HEK293T (cell line): ENCODE results near the gene RYR3.

Experiments used
- ARNT ChIP-seq: fragments of 450-650 bp; IDR thresholded peaks from 2 replicates; pipeline ENCODE4 v1.6.1; 2017; ENCODE audit warnings: mild to moderate bottlenecking
- BHLHE40 ChIP-seq: fragments of 450-650 bp; IDR thresholded peaks from 2 replicates; pipeline ENCODE4 v1.6.1; 2016; ENCODE audit warnings: mild to moderate bottlenecking, moderate library complexity, borderline replicate concordance
- ELF4 ChIP-seq: fragments of 450-650 bp; IDR thresholded peaks from 2 replicates; pipeline ENCODE4 v1.6.1; 2017; ENCODE audit warnings: antibody characterized with exemption
- FOXA1 ChIP-seq: fragments of 450-650 bp; IDR thresholded peaks from 2 replicates; pipeline ENCODE4 v1.6.1; 2016; ENCODE audit warnings: mild to moderate bottlenecking
- FOXK2 ChIP-seq: fragments of 450-650 bp; IDR thresholded peaks from 2 replicates; pipeline ENCODE4 v1.6.1; 2016; ENCODE audit warnings: mild to moderate bottlenecking
- FOXM1 ChIP-seq: fragments of 450-650 bp; IDR thresholded peaks from 2 replicates; pipeline ENCODE4 v1.6.1; 2017; ENCODE audit warnings: mild to moderate bottlenecking, borderline replicate concordance
- L3MBTL2 ChIP-seq: fragments of 450-650 bp; conservative IDR thresholded peaks from 2 replicates; pipeline ENCODE4 v1.6.1; 2016; ENCODE audit warnings: mild to moderate bottlenecking
- LEF1 ChIP-seq: fragments of 450-650 bp; IDR thresholded peaks from 2 replicates; pipeline ENCODE4 v1.6.1; 2017; ENCODE audit warnings: mild to moderate bottlenecking, borderline replicate concordance
- SP1 ChIP-seq: fragments of 450-650 bp; IDR thresholded peaks from 2 replicates; pipeline ENCODE4 v1.6.1; 2017
- SUZ12 ChIP-seq: fragments of 450-650 bp; IDR thresholded peaks from 2 replicates; pipeline ENCODE4 v1.6.1; 2016; ENCODE audit warnings: mild to moderate bottlenecking
- ZNF384 ChIP-seq: fragments of 450-650 bp; IDR thresholded peaks from 2 replicates; pipeline ENCODE4 v1.6.1; 2016

GRCh38 chr15:33419701-33420100, 108.9 kb downstream of the RYR3 start:
- TF ChIP-seq ELF4 (no peak), FOXK2 (no peak), ZNF384 (no peak), SP1 (no peak), SUZ12 (no peak), LEF1 (no peak), BHLHE40 (no peak), L3MBTL2 (no peak), FOXA1 (no peak), ARNT (no peak), FOXM1 (no peak)
